Lower leg skin (tissue), 4 donors: ENCODE results near the gene SLC8A1. TPM values are rescaled to one million over a fixed set of nuclear protein-coding genes. Genes with fewer than 3 reads are reported as not detected.

Experiments used
- DNase-seq, 2 donors: peaks; one replicate each; pipeline ENCODE4 v3.0.0-alpha.2; 2019; ENCODE audit warnings: low spot score in 2 of 2
- H3K4me3 ChIP-seq: fragments of 200-600 bp; sonication (generic); 2 replicates; pipeline ENCODE4 v1.5.1; 2017; ENCODE audit warnings: mild to moderate bottlenecking, low read depth; ENCODE audit not compliant: poor library complexity, severe bottlenecking
- POLR2A ChIP-seq, 2 donors: fragments of 450-650 bp; IDR thresholded peaks; one replicate each; pipeline ENCODE4 v1.6.1; 2016 to 2017; ENCODE audit warnings: antibody characterized with exemption in 2 of 2, mild to moderate bottlenecking in 1 of 2, moderate library complexity in 1 of 2
- WGBS, 2 donors: methylation state at CpG; one replicate each; pipeline ENCODE4 v1.1.5; 2018; 5-methylcytosine and 5-hydroxymethylcytosine counted together
- intact Hi-C: fragments of 100-400 bp; cut with DNase I; formaldehyde crosslinking; loops from one replicate; pipeline ENCODE4 v1.15.0; 2023; ENCODE audit warnings: low total_unique reads
- total RNA-seq, 4 donors: library from RNA; depleted of rRNA; stranded (reverse); fragments of >200 nt; gene quantifications; one replicate each; pipeline ENCODE4 v1.1.0, GENCODE V29; 2016
- TF ChIP-seq, protein P1 (sequence below), 3 donors: fragments of 450-650 bp; IDR thresholded peaks; one replicate each; pipeline ENCODE4 v1.5.1; 2016; ENCODE audit warnings: antibody characterized with exemption in 3 of 3, mild to moderate bottlenecking in 3 of 3, moderate library complexity in 2 of 3

The SLC8A1 gene
- total RNA-seq, 4 donors from 2014 or later: 7.5 to 21.2 (median 13.0) TPM

DNA sequence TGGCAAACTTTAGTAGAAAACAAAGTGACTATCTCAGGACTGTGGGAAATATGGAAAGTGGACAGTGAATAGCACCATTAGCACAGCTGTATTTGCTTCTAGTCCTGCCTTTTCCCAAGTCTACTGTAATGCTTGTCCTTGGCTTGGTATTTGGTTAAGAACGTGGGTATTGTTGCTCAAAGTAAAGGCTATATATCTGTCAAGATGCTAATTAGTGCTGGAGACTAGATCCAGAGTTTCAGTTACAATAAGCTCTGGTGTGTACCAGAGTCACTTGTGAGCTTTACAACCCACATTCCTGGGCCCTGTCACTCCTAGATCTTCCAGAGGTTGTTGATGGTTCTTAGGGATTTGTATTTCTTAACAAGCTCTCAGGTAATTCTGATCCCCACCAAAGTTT is 313.6 kb downstream of the SLC8A1 start:
- intact Hi-C loops: no loop called here
- 45 to 61% methylated on average over 1 of the region's 1 CpG for WGBS, 2 donors

DNA sequence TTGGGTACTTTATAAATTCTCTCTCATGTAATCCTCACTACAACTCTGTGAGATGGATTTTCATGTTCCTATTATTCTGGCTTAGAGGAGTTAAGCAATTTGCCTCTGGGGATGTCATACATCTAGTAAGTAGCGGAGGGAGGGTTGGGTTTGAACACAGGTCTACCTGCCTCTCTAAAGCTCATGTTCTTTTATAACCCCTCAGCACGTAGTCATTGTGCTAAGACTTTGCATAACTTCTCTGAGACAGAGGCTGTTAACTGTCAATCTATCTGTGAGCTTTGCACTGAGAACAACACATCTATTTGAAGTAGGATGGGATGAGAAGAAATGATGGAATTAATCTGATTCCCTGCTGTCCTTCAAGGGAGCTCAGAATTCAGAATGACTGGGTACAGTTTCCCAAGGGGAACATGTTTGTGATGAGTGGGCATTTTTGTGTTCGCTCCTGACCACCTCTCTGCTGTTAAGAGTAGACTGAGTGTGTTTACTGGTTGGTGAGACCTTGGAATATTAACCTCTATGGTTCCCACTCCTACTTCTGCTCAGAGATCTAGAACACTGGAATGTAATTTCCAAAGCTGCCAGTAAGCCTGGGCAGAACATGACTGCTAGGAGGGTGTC is 320.7 kb downstream of the SLC8A1 start:
- TF ChIP-seq, protein P1, sequence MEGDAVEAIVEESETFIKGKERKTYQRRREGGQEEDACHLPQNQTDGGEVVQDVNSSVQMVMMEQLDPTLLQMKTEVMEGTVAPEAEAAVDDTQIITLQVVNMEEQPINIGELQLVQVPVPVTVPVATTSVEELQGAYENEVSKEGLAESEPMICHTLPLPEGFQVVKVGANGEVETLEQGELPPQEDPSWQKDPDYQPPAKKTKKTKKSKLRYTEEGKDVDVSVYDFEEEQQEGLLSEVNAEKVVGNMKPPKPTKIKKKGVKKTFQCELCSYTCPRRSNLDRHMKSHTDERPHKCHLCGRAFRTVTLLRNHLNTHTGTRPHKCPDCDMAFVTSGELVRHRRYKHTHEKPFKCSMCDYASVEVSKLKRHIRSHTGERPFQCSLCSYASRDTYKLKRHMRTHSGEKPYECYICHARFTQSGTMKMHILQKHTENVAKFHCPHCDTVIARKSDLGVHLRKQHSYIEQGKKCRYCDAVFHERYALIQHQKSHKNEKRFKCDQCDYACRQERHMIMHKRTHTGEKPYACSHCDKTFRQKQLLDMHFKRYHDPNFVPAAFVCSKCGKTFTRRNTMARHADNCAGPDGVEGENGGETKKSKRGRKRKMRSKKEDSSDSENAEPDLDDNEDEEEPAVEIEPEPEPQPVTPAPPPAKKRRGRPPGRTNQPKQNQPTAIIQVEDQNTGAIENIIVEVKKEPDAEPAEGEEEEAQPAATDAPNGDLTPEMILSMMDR (IDR thresholded peaks at IDR 0.05): no peak
- TF ChIP-seq POLR2A (IDR thresholded peaks at IDR 0.05): no peak
- no peak overlapping the region for H3K4me3 ChIP-seq
- no peak for DNase-seq
- 75 to 81% methylated on average over 3 of the region's 3 CpGs for WGBS, 2 donors
- intact Hi-C loops: no loop called here

More for the DNA sequence above, 313.6 kb downstream of the SLC8A1 start:
- H3K4me3 ChIP-seq: no peak overlapping the region
- TF ChIP-seq, protein P1 (IDR thresholded peaks at IDR 0.05): no peak
- no peak for TF ChIP-seq POLR2A (IDR thresholded peaks at IDR 0.05)
- no peak for DNase-seq

- WGBS, 2 donors: 69 to 70% methylated on average over 4 of the region's 4 CpGs
- intact Hi-C loops: no loop called here
- DNase-seq: no peak
- TF ChIP-seq, protein P1 (IDR thresholded peaks at IDR 0.05): no peak
- TF ChIP-seq POLR2A (IDR thresholded peaks at IDR 0.05): no peak
- no peak overlapping the region for H3K4me3 ChIP-seq
Observed at GRCh38 chr2:40130251-40130994, 321.5 kb downstream of the SLC8A1 start.

GRCh38 chr2:40129725-40130124 is 322.2 kb downstream of the SLC8A1 start:
- no peak for DNase-seq
- TF ChIP-seq, protein P1 (IDR thresholded peaks at IDR 0.05): no peak
- TF ChIP-seq POLR2A (IDR thresholded peaks at IDR 0.05): no peak
- H3K4me3 ChIP-seq: no peak overlapping the region
- intact Hi-C loops: no loop called here
- 96 to 100% methylated on average over 1 of the region's 1 CpG for WGBS, 2 donors

- no peak overlapping the region for H3K4me3 ChIP-seq
- intact Hi-C loops: no loop called here
- WGBS, 2 donors: 45 to 58% methylated on average over 1 of the region's 1 CpG
- no peak for DNase-seq
- TF ChIP-seq, protein P1 (IDR thresholded peaks at IDR 0.05): no peak
- no peak for TF ChIP-seq POLR2A (IDR thresholded peaks at IDR 0.05)
Observed at GRCh38 chr2:40128796-40129195, 323.1 kb downstream of the SLC8A1 start.
